Rectal smooth muscle tissue (tissue), 1 donor: ENCODE results near the gene KPNA4.
"Not testable (repeated sequence)": the region's sequence is repeated elsewhere in the genome, so short reads cannot be mapped to it uniquely, and the experiment has no call there.

ENCODE experiments used
- H3K27ac ChIP-seq: one replicate; pipeline ENCODE4 v1.7.0; 2013; ENCODE audit warnings: low read depth, low read length, inconsistent platforms
- H3K27me3 ChIP-seq: one replicate; pipeline ENCODE4 v1.7.0; 2013; ENCODE audit warnings: low read length; ENCODE audit not compliant: control insufficient read depth, insufficient read depth
- H3K36me3 ChIP-seq: one replicate; pipeline ENCODE4 v1.7.0; 2013; ENCODE audit warnings: low read length; ENCODE audit not compliant: control insufficient read depth, insufficient read depth
- H3K4me1 ChIP-seq: one replicate; pipeline ENCODE4 v1.7.0; 2013; ENCODE audit warnings: low read length; ENCODE audit not compliant: control insufficient read depth, insufficient read depth
- H3K4me3 ChIP-seq: one replicate; pipeline ENCODE4 v1.7.0; 2013; ENCODE audit warnings: low read length
- H3K9ac ChIP-seq: one replicate; pipeline ENCODE4 v1.7.0; 2013; ENCODE audit warnings: low read length

KPNA4 gene

DNA sequence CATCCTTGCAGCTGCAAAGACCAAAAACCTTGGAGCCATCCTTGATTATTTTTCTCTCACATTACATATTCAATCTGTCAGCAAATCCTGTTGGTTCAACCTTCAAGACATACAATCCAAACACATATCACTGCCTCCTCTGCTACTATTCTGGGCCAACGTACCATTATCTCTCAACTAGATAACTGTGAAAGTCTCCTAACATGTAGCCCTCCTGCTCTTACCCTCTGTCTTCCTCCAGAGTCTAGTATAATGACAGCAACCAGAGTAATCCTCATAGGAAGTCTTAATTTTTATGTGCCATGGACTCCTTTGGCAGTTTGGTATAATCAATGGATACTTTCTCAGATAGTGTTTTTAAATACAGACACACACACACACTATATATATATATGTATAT lies 27.6 kb downstream of the KPNA4 start:
- Histone ChIP-seq H3K27ac (no peak overlapping the region), H3K9ac (no peak overlapping the region), H3K36me3 (no peaks in the 10 kb centered on the region), H3K4me1 (no peaks in the 10 kb centered on the region), H3K4me3 (no peak overlapping the region), H3K27me3 (no peaks in the 10 kb centered on the region)

DNA sequence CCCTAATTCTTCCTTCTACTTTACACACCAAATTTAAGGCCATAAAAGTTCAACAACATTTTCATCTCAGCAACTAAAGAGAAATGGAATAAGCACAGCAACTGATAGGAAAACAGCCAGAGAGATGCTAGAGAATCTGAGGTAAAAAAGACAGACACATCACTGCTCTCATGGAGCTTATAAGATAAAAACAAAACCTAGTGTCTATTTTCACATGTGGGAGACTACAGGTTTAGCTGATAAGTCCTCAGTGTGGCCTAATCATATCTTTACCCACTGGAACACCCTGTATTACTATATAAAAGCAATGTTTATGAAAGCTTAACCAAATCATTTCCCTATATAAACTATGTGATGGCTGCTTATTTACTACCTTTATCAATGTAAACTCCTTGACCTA lies 33.0 kb downstream of the KPNA4 start:
- Histone ChIP-seq H3K4me1 (no peaks in the 10 kb centered on the region), H3K36me3 (peaks cover 3% of the 10 kb centered on the region), H3K27ac (no peak overlapping the region), H3K27me3 (no peaks in the 10 kb centered on the region), H3K4me3 (no peak overlapping the region), H3K9ac (no peak overlapping the region)

DNA sequence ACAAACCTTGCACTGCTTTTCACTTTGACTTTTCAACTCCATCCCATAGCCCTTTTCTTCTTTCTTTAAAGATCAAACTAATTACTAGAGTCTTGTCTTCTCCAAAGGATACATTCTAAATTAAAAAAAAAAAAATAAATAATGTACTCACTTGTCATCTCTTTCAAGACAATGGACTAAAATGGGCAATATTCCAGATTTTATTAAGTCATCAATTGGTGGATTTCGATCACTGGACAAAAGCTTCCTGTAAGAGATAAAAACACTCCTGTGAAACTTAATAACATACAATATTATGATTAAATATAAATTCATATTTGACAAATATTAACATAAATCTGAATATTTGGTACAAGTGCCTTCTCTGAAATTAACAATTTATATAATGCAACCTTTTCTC lies 34.1 kb downstream of the KPNA4 start:
- Histone ChIP-seq H3K27ac (no peak overlapping the region), H3K4me1 (no peaks in the 10 kb centered on the region), H3K36me3 (peaks cover 6% of the 10 kb centered on the region), H3K27me3 (no peaks in the 10 kb centered on the region), H3K9ac (no peak overlapping the region), H3K4me3 (no peak overlapping the region)

DNA sequence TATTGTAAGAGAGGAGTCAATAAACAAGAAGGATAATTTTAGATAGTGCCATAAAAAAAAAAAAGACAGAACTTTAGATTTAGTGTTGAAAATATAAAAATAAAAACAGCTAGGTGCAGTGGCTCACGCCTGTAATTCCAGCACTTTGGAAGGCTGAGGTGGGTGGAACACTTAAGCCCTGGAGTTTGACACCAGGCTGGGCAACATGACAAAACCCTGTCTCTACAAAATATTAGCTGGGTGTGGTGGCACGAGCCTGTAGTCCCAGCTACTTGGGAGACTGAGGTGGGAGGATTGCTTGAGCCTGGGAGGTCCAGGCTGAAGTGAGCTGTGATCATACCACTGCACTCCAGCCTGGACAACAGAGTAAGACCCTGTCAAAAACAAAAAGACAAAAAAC lies 49.0 kb downstream of the KPNA4 start:
- peaks cover 12% of the 10 kb centered on the region for H3K36me3 ChIP-seq

DNA sequence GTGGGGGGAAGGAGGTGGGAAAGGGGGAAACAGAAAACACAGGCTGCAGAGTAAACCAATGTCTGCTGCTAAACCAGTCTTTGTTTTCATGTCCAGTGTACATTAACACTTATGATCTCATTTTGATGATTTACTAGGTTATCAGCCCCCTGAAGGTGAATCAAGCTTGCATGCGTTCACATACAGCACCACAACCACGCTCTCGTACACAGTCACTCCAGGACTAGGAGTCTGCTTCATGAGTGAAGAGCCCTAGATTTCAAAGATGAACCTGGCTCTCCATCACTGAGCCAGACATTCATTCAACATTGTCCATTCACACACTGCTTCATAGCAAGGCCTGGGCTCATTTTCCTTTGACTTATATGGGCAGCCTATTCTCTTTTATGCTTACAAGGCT lies 64.0 kb downstream of the KPNA4 start:
- Histone ChIP-seq H3K4me3 (no peak overlapping the region), H3K27me3 (no peaks in the 10 kb centered on the region), H3K27ac (no peak overlapping the region), H3K36me3 (peaks cover 11% of the 10 kb centered on the region), H3K9ac (no peak overlapping the region), H3K4me1 (no peaks in the 10 kb centered on the region)

More for the DNA sequence above, 49.0 kb downstream of the KPNA4 start:
- not testable (repeated sequence) for H3K27me3 ChIP-seq, H3K4me3 ChIP-seq, H3K4me1 ChIP-seq, H3K9ac ChIP-seq, H3K27ac ChIP-seq

DNA sequence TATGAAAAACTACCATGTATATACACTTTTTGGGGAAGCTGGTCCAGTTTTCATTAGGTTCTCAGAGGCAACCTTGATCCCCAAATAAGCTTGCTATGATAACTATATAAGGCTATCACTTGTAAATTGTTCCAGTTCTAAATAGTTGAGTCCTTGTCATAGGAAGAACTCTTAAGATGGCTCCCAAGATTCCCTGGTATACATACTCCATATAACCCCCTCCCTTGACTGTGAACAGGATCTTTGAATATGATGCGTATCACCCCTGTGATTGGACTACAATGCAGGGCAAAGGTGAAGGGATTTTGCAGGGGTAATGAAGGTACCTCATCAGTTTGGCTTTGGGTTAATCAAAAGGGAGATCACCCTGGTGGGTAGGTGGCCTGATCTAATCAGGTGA lies 67.2 kb downstream of the KPNA4 start:
- H3K36me3 ChIP-seq = peaks cover 6% of the 10 kb centered on the region

DNA sequence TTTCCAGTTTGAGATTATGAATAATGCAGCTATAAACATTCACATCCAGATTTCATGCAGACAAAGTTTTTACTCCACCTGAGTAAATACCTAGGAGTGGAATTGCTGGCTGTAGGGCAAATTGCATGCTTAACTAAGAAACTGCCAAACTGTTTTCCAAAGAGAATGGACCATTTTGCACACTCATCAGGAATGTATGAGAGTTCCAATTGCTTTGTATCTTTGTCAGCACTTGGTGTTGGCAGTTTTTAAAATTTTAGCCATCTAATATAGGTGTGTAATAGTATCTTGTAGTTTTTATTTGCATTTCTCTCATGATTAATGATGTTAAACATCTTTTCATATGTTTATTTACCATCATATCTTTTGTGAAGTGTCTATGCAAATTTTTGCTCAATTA lies 75.2 kb downstream of the KPNA4 start:
- no peak overlapping the region for H3K9ac ChIP-seq
- H3K4me1 ChIP-seq = no peaks in the 10 kb centered on the region
- H3K27me3 ChIP-seq = no peaks in the 10 kb centered on the region
- H3K36me3 ChIP-seq = no peaks in the 10 kb centered on the region
- H3K4me3 ChIP-seq = no peak overlapping the region
- no peak overlapping the region for H3K27ac ChIP-seq

More for the DNA sequence above, 67.2 kb downstream of the KPNA4 start:
- Histone ChIP-seq H3K27ac (no peak overlapping the region), H3K4me1 (no peaks in the 10 kb centered on the region), H3K4me3 (no peak overlapping the region), H3K9ac (no peak overlapping the region), H3K27me3 (no peaks in the 10 kb centered on the region)

DNA sequence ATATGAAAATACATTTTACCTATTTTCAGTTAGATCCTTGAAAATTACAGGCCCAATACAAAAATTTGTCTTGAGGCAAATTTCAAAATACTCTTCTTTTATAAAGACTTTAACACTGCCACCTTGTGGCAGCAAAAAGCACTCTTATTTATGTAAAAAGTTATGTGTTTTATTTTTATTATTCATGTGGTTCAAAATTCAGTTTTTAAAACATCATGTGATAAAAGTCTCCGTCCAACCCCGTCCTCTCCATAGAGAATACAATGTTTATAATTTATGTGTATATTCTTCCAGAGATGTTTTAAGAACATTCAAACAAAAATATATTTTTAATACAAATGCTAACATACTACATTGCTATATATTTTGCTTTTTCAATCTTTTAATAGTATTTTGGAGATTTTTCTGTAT lies 78.9 kb downstream of the KPNA4 start:
- no peak overlapping the region for H3K4me3 ChIP-seq
- H3K27ac ChIP-seq = no peak overlapping the region
- no peak overlapping the region for H3K9ac ChIP-seq
- no peaks in the 10 kb centered on the region for H3K27me3 ChIP-seq
- H3K4me1 ChIP-seq = no peaks in the 10 kb centered on the region
- no peaks in the 10 kb centered on the region for H3K36me3 ChIP-seq

DNA sequence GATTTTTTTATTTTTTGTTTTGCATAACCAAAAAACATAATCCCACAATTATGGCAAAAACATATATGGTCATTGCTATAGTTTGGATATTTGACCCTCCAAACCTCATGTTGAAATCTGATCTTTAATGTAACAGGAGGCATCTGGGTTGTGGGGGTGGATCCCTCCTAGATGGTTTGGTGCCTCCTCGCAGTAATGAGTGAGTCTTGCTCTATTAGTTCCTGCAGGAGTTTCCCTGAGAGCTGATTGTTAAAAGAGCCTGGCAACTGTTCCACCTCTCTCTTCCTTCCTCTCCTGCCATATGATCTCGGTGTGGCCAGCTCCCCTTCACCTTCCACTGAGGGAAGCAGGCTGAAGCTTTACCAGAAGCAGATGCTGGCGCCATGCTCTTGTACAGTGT lies 82.6 kb downstream of the KPNA4 start:
- Histone ChIP-seq H3K36me3 (no peaks in the 10 kb centered on the region), H3K27me3 (no peaks in the 10 kb centered on the region), H3K4me3 (no peak overlapping the region), H3K9ac (no peak overlapping the region), H3K4me1 (no peaks in the 10 kb centered on the region), H3K27ac (no peak overlapping the region)

DNA sequence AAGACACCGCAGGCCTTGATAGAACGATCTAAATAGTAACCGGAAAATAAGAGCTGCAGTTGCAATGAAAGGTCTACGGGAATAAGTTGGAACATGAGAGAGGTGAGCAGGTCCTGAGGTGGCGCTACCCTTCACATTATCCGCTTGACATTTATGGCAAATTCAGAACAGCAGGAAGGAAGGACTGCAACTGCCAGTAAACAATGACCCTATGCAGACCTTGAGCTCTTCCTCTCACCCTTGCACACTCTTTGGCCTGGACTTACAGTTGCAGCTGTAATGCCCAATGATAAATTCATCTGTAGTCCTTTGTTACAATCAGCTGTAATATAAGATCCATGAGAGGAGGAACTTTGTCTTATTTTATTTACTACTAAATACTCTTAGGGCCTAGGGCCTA lies 83.5 kb downstream of the KPNA4 start:
- Histone ChIP-seq H3K36me3 (no peaks in the 10 kb centered on the region), H3K27ac (no peak overlapping the region), H3K4me1 (no peaks in the 10 kb centered on the region), H3K9ac (no peak overlapping the region), H3K27me3 (no peaks in the 10 kb centered on the region), H3K4me3 (no peak overlapping the region)

DNA sequence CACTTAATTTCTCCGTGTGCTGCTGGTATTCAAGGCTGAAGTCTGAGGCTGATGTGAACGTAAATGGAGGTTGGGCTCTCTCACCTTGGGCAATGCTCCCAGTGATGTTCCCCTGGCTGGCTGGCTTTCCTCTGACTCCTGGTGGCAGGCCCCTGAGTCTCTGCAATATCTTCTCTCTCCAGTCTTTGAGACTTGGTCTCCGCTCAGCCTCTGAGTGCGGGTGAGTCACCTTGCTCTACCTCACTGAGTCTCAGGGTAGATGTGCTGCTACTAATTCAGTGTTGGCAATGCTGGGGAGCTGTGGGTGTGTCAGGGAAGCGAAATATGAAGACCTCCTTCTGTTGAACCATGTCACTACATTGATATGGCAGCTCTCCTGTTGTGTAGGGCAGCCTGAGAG lies 84.4 kb downstream of the KPNA4 start:
- no peaks in the 10 kb centered on the region for H3K36me3 ChIP-seq
- no peak overlapping the region for H3K27ac ChIP-seq
- no peaks in the 10 kb centered on the region for H3K4me1 ChIP-seq
- H3K9ac ChIP-seq = no peak overlapping the region
- no peaks in the 10 kb centered on the region for H3K27me3 ChIP-seq
- H3K4me3 ChIP-seq = no peak overlapping the region

DNA sequence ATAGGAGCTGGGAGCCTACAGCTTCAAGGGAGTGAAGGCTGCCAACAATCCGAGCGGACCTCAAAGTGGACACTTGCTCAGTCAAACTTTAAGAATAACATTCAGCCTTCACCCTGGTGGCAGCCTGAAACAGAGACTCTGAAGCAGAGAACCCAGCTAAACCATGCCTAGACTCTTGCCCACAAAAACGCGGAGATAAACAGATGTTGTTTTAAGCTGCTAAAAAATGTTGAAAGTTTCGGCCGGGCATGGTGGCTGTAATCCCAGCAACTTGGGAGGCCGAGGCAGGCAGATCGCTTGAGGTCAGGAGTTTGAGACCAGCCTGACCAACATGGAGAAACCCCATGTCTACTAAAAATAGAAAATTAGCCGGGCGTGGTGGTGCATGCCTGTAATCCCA lies 86.0 kb downstream of the KPNA4 start:
- Histone ChIP-seq H3K36me3 (no peaks in the 10 kb centered on the region), H3K4me3 (no peak overlapping the region), H3K9ac (no peak overlapping the region), H3K27ac (no peak overlapping the region), H3K27me3 (no peaks in the 10 kb centered on the region), H3K4me1 (no peaks in the 10 kb centered on the region)

DNA sequence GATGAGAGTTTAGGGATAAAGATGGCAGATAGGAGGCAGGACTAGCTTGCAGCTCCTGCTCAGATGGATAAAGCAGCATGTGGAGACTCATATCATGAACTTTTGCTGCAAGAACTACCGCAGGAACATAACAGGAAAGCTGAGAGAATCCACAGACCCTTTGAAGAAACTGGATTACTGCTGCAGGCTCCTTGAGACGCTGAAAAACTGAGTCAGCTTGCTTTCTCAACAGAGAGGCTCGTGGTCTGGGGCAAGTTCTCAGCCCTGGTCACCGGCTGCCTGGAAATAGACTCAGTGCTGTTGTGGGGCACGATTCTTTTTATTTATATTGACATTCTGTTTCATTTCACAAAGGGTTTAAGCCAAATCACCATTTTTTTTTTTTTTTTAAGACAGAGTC lies 87.0 kb downstream of the KPNA4 start:
- no peaks in the 10 kb centered on the region for H3K4me1 ChIP-seq
- no peaks in the 10 kb centered on the region for H3K27me3 ChIP-seq
- no peak overlapping the region for H3K27ac ChIP-seq
- H3K9ac ChIP-seq = no peak overlapping the region
- H3K36me3 ChIP-seq = no peaks in the 10 kb centered on the region
- H3K4me3 ChIP-seq = no peak overlapping the region

DNA sequence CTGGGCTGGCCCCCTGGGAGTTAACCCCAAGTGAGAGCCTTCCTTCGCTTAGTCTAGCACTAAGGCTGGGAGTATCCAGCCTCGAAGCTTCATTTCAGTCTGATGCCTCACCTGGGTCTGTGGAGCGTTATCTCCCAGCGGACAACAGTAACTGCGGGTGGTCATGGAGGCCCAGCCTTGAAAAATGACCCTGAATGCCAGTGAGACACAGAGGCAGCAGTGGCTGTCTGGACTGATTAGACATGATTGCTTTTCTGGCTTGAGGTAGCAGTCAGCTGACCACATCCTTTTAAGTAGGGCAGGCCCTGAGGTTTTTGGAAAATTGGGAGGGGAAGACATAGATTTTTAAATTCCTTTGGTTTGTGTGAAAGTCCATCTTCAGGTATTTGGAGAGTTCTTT lies 87.6 kb downstream of the KPNA4 start:
- H3K27me3 ChIP-seq = no peaks in the 10 kb centered on the region
- no peak overlapping the region for H3K4me3 ChIP-seq
- no peak overlapping the region for H3K9ac ChIP-seq
- no peak overlapping the region for H3K27ac ChIP-seq
- no peaks in the 10 kb centered on the region for H3K4me1 ChIP-seq
- no peaks in the 10 kb centered on the region for H3K36me3 ChIP-seq
